ENCODE results near the gene SANBR. TPM values are rescaled to one million over a fixed set of nuclear protein-coding genes. Genes with fewer than 3 reads are reported as not detected.

SANBR gene
- total RNA-seq = 13.1 TPM

GRCh38 chr2:61065714-61066709 is at the start of gene SANBR:
TSS of gene SANBR (plus strand) at chr2:61065871. CDS start at chr2:61070351, 4,480 bp downstream.

DNA sequence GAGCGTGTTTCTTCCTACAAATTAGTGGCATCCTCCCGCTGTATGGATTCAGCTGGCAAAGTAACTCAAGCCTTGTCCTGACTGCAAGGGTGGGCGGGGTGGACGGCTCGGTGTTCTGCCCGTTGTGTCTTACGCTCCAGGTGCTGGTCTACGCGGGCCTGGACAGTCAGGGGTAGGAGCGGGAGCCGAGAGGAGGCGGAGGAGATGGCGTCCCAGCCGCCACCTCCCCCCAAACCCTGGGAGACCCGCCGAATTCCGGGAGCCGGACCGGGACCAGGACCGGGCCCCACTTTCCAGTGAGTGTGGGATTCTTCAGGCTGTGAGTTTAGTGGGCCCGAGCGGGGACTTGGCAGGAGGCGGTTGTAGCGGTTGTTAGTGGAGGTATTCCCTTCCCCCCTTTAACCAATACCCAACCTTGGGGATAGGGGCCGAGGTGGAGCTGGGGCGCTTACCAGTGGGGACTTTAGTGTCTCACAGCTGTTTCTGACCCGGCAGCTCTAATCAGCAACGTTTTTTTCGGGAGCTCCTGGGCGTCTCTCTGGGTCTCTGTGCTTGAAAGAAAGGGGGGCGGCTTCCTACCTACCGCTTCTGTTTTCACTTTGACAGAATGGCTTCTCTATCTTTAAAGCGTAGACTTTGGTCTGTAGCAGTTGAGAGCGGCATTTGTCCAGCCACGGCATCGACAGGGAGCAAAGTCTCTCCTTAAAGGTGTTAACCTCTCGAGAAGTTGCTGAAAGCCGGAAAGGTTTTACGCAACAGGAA is 47.9 kb upstream of the SANBR start, which contains the start of the genes PEX13 and PUS10:
TSS of gene PEX13 (plus strand) at position 165 of the 762 bp plus-strand sequence. CDS start at position 205, 40 bp downstream.
TSS of gene PUS10 (minus strand) at position 700 of the 762 bp plus-strand sequence. CDS start 6,365 bp downstream, outside the sequence.

Other genes with a start within 250 kb of the SANBR start
- 19.3 TPM for gene REL, start 184.3 kb upstream of the SANBR start, total RNA-seq
- gene PEX13, start 48.2 kb upstream of the SANBR start, total RNA-seq = 43.7 TPM
- gene PUS10, start 47.6 kb upstream of the SANBR start, total RNA-seq = 8.4 TPM
- gene C2orf74, start 96.3 kb downstream of the SANBR start, total RNA-seq = 8.2 TPM